CD14-positive monocyte (primary cell): ENCODE measurements around the gene KCNMA1. TPM values are rescaled to one million over a fixed set of nuclear protein-coding genes. Genes with fewer than 3 reads are reported as not detected.

Source experiments
- DNase-seq, 3 donors: peaks; one replicate each; pipeline ENCODE4 v3.0.0-alpha.2; 2011 to 2022
- H2AFZ ChIP-seq: 2 replicates; pipeline ENCODE4 v1.6.0; 2012; ENCODE audit warnings: mild to moderate bottlenecking, low read depth, low read length, inconsistent platforms; ENCODE audit not compliant: insufficient read depth, poor library complexity, severe bottlenecking
- H3K27ac ChIP-seq, 2 donors: 1 replicate in 1 of 2; 2 replicates in 1 of 2; pipeline ENCODE4 v1.5.1; 2012 to 2013; ENCODE audit warnings: low read length in 2 of 2, control low read depth in 1 of 2, inconsistent platforms in 1 of 2, low read depth in 1 of 2, mild to moderate bottlenecking in 1 of 2
- H3K27me3 ChIP-seq, 2 donors: one replicate each; pipeline versions ENCODE4 v1.6.0 to v1.6.1; 2011 to 2013; ENCODE audit warnings: low read length in 2 of 2; ENCODE audit not compliant: control insufficient read depth in 2 of 2, insufficient read depth in 2 of 2
- H3K36me3 ChIP-seq, 2 donors: replicated peaks in 1 of 2; 1 replicate in 1 of 2; 2 replicates in 1 of 2; pipeline versions ENCODE4 v1.5.1 to v1.6.1; 2012 to 2013; ENCODE audit warnings: low read length in 2 of 2, control low read depth in 1 of 2, inconsistent platforms in 1 of 2, mild to moderate bottlenecking in 1 of 2; ENCODE audit not compliant: insufficient read depth in 2 of 2, control insufficient read depth in 1 of 2
- H3K4me1 ChIP-seq, 2 donors: 1 replicate in 1 of 2; 2 replicates in 1 of 2; pipeline versions ENCODE4 v1.5.1 to v1.6.1; 2012 to 2013; ENCODE audit warnings: low read length in 2 of 2, control low read depth in 1 of 2, inconsistent platforms in 1 of 2, mild to moderate bottlenecking in 1 of 2, moderate library complexity in 1 of 2; ENCODE audit not compliant: insufficient read depth in 2 of 2, control insufficient read depth in 1 of 2
- H3K4me2 ChIP-seq: replicated peaks from 2 replicates; pipeline ENCODE3; 2012; ENCODE audit warnings: low read length, moderate library complexity, mild to moderate bottlenecking; ENCODE audit not compliant: poor library complexity, severe bottlenecking; ENCODE audit errors: extremely low read depth
- H3K4me3 ChIP-seq, 3 experiments: fragments of 200-600 bp in 1 of 3; sonication (generic) in 1 of 3; replicated peaks in 1 of 3; 1 replicate in 2 of 3; 2 replicates in 1 of 3; pipeline ENCODE4 v1.5.1; 2011 to 2013; ENCODE audit warnings: low read length in 3 of 3, mild to moderate bottlenecking in 3 of 3, control low read depth in 2 of 3, low read depth in 2 of 3, inconsistent platforms in 1 of 3, moderate library complexity in 1 of 3
- H3K79me2 ChIP-seq: 2 replicates; pipeline ENCODE4 v1.6.0; 2012; ENCODE audit warnings: mild to moderate bottlenecking, control low read depth, inconsistent platforms, low read length, moderate library complexity; ENCODE audit not compliant: insufficient read depth
- H3K9ac ChIP-seq: 2 replicates; pipeline ENCODE4 v1.6.0; 2017; ENCODE audit warnings: low read length, mild to moderate bottlenecking; ENCODE audit not compliant: insufficient read depth, poor library complexity, severe bottlenecking
- H3K9me3 ChIP-seq, 2 donors: replicated peaks in 1 of 2; 1 replicate in 1 of 2; 2 replicates in 1 of 2; pipeline versions ENCODE4 v1.5.1 to v1.6.1; 2012 to 2013; ENCODE audit warnings: low read length in 2 of 2, control low read depth in 1 of 2; ENCODE audit not compliant: control insufficient read depth in 1 of 2, insufficient read depth in 1 of 2
- H4K20me1 ChIP-seq: 2 replicates; pipeline ENCODE4 v1.6.0; 2012; ENCODE audit warnings: mild to moderate bottlenecking, low read length, control low read depth, moderate library complexity; ENCODE audit not compliant: insufficient read depth
- H3K27ac Mint-ChIP-seq, 7 donors: one replicate each; pipeline ENCODE4 v1.8.0; 2020; ENCODE audit warnings: mild to moderate bottlenecking in 7 of 7, mixed read lengths in 7 of 7, moderate library complexity in 6 of 7, inconsistent platforms in 2 of 7
- H3K27me3 Mint-ChIP-seq, 3 donors: one replicate each; pipeline ENCODE4 v1.8.0; 2021 to 2022; ENCODE audit warnings: low read depth in 3 of 3, mild to moderate bottlenecking in 3 of 3, mixed read lengths in 3 of 3, moderate library complexity in 3 of 3, inconsistent platforms in 1 of 3
- H3K36me3 Mint-ChIP-seq, 2 donors: one replicate each; pipeline ENCODE4 v1.8.0; 2020; ENCODE audit warnings: mixed read lengths in 2 of 2, inconsistent platforms in 1 of 2, mild to moderate bottlenecking in 1 of 2
- H3K4me1 Mint-ChIP-seq: one replicate; pipeline ENCODE4 v1.8.0; 2020; ENCODE audit warnings: mild to moderate bottlenecking, mixed read lengths
- H3K4me3 Mint-ChIP-seq, 2 donors: one replicate each; pipeline ENCODE4 v1.8.0; 2020; ENCODE audit warnings: mild to moderate bottlenecking in 2 of 2, mixed read lengths in 2 of 2, moderate library complexity in 1 of 2
- H3K9me3 Mint-ChIP-seq, 7 donors: one replicate each; pipeline ENCODE4 v1.8.0; 2020 to 2022; ENCODE audit warnings: mixed read lengths in 7 of 7, mild to moderate bottlenecking in 6 of 7, moderate library complexity in 6 of 7, inconsistent platforms in 2 of 7
- WGBS: methylation state at CpG from one replicate; pipeline ENCODE4 v1.1.5; 2013; ENCODE audit warnings: missing lambda C conversion rate; ENCODE audit not compliant: insufficient coverage; 5-methylcytosine and 5-hydroxymethylcytosine counted together
- intact Hi-C, 2 donors: fragments of 100-400 bp; cut with micrococcal nuclease; formaldehyde crosslinking; loops; one replicate each; pipeline versions ENCODE4 v1.15.0 to v1.15.1; 2023
- polyA plus RNA-seq, 3 donors: library from polyadenylated mRNA; depleted of rRNA in 1 of 3; unstranded in 2 of 3; stranded (reverse) in 1 of 3; fragments of 300-500 nt in 2 of 3; fragments of >200 nt in 1 of 3; fragmentation: Illumina TruSeq in 2 of 3; gene quantifications; 1 replicate in 2 of 3; 2 replicates in 1 of 3; pipeline ENCODE4 v1.2.3, GENCODE V29; 2012 to 2021
- TF ChIP-seq, protein P1 (sequence below): fragments of 200-600 bp; IDR thresholded peaks from one replicate; pipeline ENCODE4 v1.8.0; 2022; ENCODE audit warnings: antibody characterized with exemption, mild to moderate bottlenecking

KCNMA1 gene
- polyA plus RNA-seq, 3 donors = 0.11 to 1.0 TPM; not detected in 1

DNA sequence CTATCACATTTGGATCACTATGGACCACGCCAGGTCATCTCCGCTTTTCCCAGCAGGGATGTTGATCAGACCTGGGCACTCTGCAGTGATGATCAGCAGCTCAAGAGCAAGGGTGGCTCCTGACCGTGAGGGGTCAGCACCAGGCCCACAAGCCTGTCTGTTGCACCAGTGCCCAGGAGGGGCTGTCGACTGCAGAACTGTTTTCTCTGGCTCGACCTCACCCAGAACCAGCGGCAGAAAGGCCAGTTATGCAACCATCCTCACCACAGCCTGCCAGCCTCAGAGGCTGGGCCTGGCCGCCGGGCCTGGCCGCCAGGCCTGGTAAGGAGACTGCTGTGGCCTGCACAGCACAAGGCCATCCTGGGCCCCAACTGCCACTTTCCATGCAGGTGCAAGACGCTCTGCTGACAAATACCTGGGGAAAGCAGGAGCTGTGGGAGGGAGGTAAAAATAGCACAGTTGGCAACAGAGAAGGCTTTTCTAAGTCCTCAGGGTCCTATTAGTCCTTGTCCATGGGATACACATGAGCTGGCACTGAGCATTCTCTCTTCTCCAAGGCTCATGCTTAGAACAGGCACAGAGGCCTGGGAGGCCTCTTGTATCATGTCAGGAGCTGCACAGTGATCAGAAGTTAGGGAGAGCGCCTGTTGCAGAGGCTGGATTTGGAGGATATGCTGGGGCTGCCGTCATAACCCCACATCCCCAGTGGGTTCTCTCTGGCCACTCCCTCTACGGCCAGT lies 17.5 kb downstream of the KCNMA1 start:
- H3K27ac Mint-ChIP-seq = peak overlapping the region in 5 of 7 donors; percentile 60 to 78 (median 63)
- intact Hi-C loops = no loop called here

DNA sequence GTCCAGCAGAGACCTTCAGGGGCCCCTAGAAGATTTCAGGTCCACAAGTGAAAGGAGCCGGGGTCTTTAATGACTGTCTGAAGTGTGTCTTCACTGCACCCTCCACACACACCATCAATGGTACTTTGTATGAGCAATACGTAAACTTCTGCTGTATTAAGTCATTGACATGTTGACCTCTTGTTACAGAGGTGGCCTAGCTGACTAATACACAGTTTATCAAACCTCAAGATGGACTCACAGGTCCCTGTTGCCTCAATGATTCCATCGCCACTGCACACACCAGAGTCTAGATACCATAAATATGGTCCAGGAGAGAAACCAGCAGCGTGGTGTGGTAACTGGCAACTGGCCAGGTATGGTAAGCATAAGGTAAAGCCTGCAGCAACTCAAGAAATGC lies 19.5 kb downstream of the KCNMA1 start:
- DNase-seq = no peak
- Histone ChIP-seq H3K4me3 (no peak overlapping the region), H3K9me3 (no peaks in the 10 kb centered on the region), H2AFZ (no peak overlapping the region), H3K4me1 (peaks cover 43 to 46% of the 10 kb centered on the region in 2 donors), H3K36me3 (no peaks in the 10 kb centered on the region), H3K27me3 (no peaks in the 10 kb centered on the region), H3K4me2 (no peak overlapping the region), H3K27ac (no peak overlapping the region), H4K20me1 (no peaks in the 10 kb centered on the region), H3K9ac (no peak overlapping the region), H3K79me2 (no peaks in the 10 kb centered on the region)
- Mint-ChIP-seq H3K36me3 (no peaks in the 10 kb centered on the region), H3K4me3 (no peak overlapping the region), H3K27ac (no peak overlapping the region), H3K27me3 (peaks cover 2 to 7% (median 3%) of the 10 kb centered on the region in 3 donors), H3K9me3 (peaks cover 0 to 2% (median 0%) of the 10 kb centered on the region in 7 donors), H3K4me1 (peaks cover 52% of the 10 kb centered on the region)
- TF ChIP-seq, protein P1, sequence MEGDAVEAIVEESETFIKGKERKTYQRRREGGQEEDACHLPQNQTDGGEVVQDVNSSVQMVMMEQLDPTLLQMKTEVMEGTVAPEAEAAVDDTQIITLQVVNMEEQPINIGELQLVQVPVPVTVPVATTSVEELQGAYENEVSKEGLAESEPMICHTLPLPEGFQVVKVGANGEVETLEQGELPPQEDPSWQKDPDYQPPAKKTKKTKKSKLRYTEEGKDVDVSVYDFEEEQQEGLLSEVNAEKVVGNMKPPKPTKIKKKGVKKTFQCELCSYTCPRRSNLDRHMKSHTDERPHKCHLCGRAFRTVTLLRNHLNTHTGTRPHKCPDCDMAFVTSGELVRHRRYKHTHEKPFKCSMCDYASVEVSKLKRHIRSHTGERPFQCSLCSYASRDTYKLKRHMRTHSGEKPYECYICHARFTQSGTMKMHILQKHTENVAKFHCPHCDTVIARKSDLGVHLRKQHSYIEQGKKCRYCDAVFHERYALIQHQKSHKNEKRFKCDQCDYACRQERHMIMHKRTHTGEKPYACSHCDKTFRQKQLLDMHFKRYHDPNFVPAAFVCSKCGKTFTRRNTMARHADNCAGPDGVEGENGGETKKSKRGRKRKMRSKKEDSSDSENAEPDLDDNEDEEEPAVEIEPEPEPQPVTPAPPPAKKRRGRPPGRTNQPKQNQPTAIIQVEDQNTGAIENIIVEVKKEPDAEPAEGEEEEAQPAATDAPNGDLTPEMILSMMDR = no peak
- intact Hi-C loops = no loop called here
- WGBS = 100% methylated on average over 1 of the region's 4 CpGs

More for the DNA sequence above, 17.5 kb downstream of the KCNMA1 start:
- H3K79me2 ChIP-seq = no peaks in the 10 kb centered on the region
- H3K9ac ChIP-seq = no peak overlapping the region
- peak overlapping the region; percentile 69 for H2AFZ ChIP-seq
- no peaks in the 10 kb centered on the region for H3K36me3 Mint-ChIP-seq
- peaks cover 58 to 60% of the 10 kb centered on the region in 2 donors for H3K4me1 ChIP-seq
- no peaks in the 10 kb centered on the region for H3K36me3 ChIP-seq
- H3K4me2 ChIP-seq = no peak overlapping the region
- no peaks in the 10 kb centered on the region for H3K9me3 ChIP-seq
- H4K20me1 ChIP-seq = no peaks in the 10 kb centered on the region
- peak overlapping the region in 1 of 2 donors; percentile 57 for H3K27ac ChIP-seq
- no peaks in the 10 kb centered on the region for H3K27me3 ChIP-seq
- peaks cover 0 to 3% (median 2%) of the 10 kb centered on the region in 3 donors for H3K27me3 Mint-ChIP-seq
- no peak overlapping the region for H3K4me3 ChIP-seq
- DNase-seq = no peak
- peaks cover 64% of the 10 kb centered on the region for H3K4me1 Mint-ChIP-seq
- 31% methylated on average over 10 of the region's 13 CpGs for WGBS
- peaks cover 0 to 2% (median 0%) of the 10 kb centered on the region in 7 donors for H3K9me3 Mint-ChIP-seq
- TF ChIP-seq, protein P1 = no peak
- H3K4me3 Mint-ChIP-seq = peak overlapping the region in 1 of 2 donors; percentile 48
